IPS-18c (cell line): ENCODE measurements around the gene LAMA5.
"Not testable (repeated sequence)": the region's sequence is repeated elsewhere in the genome, so short reads cannot be mapped to it uniquely, and the experiment has no call there.

Experiments used
- H3K4me3 ChIP-seq: 2 replicates; pipeline ENCODE4 v1.7.0; 2013; ENCODE audit warnings: low read depth, mild to moderate bottlenecking, low read length, moderate library complexity; ENCODE audit not compliant: insufficient read depth
- H3K9me3 ChIP-seq: one replicate; pipeline ENCODE4 v1.6.1; 2013; ENCODE audit warnings: mild to moderate bottlenecking, low read length, moderate library complexity; ENCODE audit not compliant: control insufficient read depth, insufficient read depth

LAMA5 gene

DNA sequence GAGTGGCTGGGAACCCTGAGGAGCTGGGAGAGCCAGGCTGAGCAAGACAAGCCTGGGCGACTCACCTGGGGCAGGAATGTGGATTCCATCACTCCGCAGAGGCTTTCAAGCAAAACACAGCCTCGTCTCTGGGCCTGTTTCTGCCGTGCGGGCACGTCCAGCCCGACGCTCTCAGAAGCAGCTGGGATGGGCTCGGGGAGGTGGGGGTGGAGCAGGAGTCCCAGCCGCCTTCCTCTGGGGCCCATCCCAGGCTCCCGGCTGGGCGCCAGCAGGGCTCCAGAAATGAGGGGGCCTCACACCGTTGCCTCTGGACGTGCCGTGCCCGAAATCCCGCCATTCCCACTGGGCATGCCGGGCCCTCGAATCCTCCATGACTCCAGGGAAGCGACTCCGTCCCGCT lies 11.1 kb upstream of the LAMA5 start:
- no peaks in the 10 kb centered on the region for H3K9me3 ChIP-seq
- H3K4me3 ChIP-seq: no peak overlapping the region

DNA sequence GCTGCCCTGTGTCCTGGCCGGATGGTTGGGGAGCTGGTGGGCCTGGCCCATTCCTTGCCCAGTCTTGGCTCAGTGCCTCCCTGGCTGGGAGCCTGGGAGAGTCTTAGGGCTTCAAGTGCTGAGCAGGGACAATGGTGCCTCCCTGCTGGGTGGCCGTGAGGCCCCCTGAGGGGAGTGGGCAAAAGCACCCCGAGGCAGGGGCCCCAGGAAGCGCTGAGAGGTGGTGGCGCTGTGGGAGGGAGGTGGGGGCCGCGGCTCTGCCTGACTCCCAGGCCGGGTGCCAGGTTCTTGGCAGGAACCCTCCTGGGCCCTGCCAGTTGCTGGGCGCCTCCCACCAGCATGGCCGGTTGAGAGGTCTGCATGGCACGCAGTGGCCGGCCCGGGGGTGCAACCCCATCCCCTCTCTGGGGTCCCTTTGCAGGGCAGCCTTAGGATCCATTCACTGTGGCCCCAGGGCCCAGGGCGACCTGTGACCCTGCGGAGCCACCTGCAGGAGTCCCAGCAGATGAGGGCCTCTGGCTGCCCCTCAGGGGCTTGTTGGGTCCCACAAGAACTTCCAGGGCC lies 10.6 kb upstream of the LAMA5 start:
- no peaks in the 10 kb centered on the region for H3K9me3 ChIP-seq
- H3K4me3 ChIP-seq: no peak overlapping the region

DNA sequence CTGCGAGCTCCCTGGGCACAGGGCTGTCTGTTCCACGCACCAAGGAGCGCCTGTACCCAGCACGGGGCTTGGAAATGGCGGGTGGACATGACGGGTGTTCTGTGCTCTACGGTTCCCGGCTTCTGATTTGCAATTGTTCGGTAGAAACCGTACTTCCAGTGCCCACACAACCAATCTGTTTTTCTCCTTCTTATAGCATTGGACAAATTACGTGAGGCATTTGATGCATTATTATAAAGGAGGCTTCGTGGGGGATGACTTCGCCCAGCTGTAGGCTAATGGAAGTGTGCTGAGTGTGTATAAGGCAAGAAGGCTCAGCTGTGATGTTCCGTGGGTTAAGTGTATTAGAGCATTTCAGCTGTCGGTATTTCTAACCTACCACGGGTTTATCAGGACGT lies 10.0 kb upstream of the LAMA5 start:
- H3K4me3 ChIP-seq: no peak overlapping the region
- H3K9me3 ChIP-seq: no peaks in the 10 kb centered on the region

DNA sequence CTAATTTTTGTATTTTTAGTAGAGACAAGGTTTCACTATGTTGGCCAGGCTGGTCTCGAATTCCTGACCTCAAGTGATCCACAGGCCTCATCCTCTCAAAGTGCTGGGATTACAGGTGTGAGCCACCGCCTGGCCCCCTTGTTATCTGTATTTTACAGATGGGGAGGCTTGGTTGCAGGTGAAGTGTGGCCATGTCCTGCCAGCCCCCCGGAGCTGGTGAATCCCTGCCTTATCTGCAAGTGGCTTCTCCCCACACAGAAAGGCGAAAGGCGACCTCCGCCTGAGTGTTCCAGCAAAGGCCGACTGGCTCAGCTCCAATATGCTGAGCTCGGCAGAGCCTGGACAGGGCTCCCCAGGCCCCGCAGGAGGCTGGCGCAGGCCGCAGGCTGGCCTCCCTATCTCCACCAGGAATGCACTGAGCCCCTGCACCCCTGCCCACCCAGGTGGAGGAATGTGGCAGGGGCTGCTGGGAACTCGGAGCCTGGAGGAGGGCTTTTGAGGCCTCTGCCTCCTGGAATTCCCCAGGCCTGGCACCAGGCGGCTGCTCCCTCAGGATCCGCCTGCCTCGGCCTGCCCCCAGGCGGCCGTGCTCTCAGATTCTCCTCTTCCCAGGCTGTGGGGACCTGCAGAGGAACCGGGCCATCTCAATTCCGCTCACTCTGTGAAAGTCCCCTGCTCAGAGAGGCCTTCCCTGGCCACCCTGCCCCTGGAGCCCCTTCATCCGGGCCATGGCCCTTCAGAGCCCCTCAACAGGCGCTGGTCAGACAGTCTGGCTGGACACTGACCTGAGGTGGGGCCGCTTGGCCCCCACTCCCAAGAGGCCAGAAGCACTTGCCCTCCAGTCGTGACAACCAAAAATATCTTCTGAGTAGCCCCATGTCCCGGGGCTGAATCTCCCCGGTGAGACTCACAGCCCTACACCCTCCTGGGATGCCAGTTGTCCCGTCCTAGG lies 9.3 kb upstream of the LAMA5 start:
- Histone ChIP-seq H3K4me3 (no peak overlapping the region), H3K9me3 (no peaks in the 10 kb centered on the region)

DNA sequence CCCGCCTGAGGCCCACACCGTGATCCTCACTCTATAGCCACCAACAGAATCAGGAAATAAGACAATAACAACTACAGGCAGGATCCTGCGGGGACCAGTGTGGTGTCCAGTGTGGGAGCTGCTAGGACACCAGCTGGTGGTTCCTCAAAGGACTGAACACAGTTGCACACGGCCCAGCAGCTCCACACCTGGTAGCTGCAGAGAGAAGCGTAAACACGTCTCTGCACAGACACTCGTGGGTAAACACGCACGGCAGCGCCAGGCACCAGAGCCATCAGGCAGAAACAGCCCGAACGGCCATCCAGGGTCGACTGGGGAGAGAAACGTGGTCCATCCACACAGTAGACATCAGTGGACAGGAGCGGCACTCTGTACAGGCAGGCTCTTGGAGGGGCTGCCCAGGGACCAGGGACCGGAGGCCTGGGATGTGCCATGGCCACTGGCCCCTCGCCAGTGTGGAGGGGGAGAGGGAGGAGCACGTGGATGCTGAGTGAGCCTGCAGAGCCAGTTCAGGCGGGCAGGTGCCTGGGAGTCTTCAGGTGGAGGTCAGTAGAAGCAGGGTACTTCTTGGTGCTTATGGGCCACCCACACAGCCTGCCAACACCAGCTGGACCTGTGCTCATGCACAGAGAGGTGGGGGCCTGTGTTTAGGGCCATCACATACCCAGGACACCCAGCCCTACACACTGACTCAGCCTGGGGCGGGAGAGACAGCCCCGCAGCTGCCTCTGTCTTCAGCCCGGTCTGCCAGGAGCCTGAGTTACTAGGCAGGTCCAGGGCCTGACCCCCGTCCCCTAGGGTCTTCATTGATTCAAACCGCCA lies 7.4 kb upstream of the LAMA5 start:
- no peak overlapping the region for H3K4me3 ChIP-seq
- H3K9me3 ChIP-seq: no peaks in the 10 kb centered on the region

DNA sequence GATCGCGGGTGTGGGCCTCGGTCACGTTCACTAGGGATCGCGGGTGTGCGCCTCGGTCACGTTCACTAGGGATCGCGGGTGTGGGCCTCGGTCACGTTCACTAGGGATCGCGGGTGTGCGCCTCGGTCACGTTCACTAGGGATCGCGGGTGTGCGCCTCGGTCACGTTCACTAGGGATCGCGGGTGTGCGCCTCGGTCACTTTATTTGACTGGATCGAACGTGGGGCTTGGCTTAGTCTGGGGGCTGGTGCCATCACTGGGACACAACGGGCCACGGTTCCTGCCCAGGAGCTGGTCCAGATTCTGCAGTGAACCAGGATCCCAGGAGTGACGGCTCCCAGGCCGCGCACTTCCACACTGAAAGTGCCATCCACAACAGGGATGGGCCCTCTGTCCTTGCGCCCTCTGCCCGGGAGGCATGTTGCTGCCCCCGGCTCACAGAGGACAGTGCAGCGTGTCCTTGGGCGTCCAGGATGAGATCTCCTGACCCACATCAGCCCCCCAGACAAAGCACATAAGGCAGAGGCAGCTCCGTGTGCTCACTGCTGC lies 6.6 kb upstream of the LAMA5 start:
- not testable (repeated sequence) for H3K4me3 ChIP-seq, H3K9me3 ChIP-seq

DNA sequence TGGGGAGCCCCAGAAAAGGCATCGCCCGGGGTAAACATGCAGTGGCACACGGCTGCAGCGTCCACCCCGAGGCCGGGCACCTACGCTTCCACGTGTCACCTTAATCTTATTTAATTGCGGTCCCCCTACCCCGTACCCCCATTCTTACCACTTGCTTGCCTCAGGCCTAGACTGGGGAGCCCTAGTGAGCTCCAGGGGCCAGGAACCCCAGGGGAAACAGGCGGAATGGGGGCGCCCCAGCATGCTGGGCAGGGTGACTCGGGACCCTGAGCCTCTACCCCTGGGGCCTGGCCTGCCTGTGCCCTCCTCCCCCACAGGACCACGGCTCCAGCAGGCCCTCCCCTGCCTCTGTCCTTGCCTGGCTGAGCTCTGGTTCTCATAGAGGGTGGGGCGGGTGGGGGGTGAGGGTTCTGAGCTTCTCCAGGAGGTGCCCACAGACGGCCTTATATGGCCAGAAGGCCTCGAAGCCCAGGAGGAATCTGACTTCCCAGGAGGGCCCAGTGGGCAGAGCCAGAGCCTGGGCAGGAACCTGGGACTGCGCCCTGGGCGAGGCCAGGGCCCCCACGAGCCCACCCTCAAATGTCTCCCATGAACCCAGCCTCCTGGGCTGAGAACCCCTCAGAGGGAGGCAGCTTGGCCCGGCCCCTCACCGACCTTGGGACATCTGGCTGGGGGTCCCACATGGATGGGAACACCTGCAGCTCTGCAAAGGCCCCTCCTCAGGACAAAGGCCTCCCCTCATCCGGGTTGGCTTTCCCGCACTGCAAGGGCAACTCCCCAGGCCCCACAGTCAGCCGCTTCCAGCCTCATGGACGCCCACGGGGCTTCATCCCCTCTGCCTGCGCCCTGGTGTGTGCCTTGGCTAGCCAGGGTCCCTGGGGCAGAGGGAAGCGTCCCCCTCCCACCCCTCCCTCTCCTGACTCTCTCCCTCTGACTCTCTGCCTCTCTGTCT lies 5.2 kb upstream of the LAMA5 start:
- Histone ChIP-seq H3K4me3 (no peak overlapping the region), H3K9me3 (no peaks in the 10 kb centered on the region)

DNA sequence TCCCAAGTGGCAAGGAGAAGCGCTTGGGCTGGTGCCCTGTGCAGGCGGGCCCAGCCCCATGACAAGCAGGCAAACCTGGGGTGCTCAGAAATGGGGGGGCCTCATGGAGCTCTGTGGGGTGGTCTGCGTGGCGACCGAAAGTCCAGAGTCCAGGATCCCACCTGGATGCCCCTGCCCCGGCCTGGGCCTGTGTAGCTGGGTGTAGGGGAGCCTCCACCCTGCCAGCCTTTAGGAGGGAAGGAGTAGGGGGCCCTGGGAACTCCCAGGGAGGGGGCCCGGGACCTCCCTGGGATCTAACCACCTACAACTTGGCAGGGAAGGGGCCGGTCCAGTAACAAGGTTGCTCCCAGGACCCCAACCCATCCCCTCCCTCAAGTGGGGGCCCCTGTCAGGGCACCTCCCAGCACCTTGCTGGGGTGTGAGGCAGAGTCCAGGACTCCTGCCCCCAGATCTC lies 4.5 kb upstream of the LAMA5 start:
- Histone ChIP-seq H3K4me3 (no peak overlapping the region), H3K9me3 (no peaks in the 10 kb centered on the region)

DNA sequence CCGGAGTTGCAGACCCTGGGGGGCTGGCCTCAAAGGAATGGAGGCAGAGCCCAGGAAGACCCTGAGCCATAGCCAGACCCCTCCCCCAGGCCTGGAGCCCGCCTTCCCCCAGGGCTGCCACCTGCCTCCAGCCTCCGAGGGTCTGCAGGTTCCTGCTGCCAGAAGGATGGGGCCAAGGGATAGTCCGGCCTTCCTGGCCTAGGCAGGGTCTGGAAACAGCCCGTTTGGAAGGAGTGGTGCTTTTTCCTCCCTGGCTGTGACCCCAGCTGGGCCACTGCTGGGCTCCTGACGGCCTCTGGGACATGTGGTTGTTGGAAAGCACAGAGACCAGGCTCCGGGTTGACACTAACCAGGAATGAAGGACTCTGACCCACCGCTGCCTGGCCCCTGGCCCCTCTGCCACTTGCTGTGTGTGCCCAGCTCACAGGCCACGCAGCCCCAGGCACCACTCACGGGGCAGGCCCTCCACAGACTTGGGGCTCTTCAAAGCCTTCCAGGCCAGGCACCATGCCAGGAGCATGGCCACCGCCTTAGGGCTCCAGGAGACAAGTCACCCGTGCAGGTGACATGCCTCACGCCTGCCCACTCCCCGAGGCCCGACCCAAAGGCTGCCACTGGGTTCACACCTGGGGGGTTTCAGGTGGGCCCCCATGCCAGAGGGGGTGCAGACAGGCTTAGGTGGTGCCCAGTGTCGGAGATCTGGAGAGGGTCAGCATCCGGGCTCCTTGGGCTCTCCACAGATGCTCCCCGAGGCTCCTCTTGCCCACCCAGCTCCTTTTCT lies 3.9 kb upstream of the LAMA5 start:
- Histone ChIP-seq H3K4me3 (no peak overlapping the region), H3K9me3 (no peaks in the 10 kb centered on the region)

DNA sequence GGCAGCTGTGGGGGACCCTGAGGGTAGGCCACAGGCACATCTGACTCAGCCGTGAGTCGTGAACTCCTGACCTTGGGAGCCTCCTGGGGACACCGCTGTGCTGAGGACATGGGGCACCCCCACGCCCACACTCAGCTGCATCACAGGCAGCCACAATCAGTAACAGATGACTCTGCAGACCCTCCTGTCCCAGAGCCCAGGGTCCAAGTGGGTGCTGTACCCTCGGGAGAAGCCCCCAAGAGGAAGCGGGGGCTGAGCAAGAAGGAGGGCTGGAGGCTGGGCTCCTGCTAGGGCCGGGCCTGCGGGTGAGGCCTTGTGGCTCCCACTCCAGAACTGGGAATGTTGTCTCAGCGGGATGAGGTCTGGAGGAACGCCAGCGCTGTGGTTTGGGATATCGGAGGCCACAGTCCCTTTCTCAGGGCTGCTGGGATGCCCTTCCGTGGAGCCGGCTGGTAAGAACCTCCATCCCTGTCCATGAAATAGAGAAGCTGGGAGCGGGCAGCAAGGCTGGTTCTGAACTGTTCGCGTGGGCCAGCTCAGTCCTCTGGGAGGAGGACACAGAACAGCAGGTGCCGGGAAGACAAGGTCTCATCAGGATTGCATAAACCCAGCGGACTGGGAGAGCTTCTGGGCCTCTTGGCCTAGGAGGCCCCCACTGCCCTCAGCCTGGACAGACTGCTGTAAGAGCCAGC lies 3.1 kb upstream of the LAMA5 start:
- no peaks in the 10 kb centered on the region for H3K9me3 ChIP-seq
- peak overlapping the region; percentile 4; the same call in 1 of the 2 replicates for H3K4me3 ChIP-seq

DNA sequence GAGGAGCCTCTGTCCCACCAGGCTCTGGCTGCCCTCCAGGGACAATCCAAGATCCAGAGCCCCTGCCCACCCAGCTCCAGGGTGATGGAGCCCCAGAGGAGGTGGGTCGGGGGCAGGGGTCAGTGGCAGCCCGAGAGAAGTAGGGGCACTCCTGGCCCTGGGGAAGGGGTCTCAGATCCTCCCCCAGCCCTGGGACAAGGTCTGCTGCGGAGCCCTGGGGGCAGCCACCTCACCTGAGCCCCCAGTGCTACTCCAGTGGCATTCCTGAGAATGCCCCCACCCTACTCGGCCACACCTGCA lies 2.7 kb upstream of the LAMA5 start:
- Histone ChIP-seq H3K4me3 (peak overlapping the region; percentile 9; the same call in 1 of the 2 replicates), H3K9me3 (no peaks in the 10 kb centered on the region)

DNA sequence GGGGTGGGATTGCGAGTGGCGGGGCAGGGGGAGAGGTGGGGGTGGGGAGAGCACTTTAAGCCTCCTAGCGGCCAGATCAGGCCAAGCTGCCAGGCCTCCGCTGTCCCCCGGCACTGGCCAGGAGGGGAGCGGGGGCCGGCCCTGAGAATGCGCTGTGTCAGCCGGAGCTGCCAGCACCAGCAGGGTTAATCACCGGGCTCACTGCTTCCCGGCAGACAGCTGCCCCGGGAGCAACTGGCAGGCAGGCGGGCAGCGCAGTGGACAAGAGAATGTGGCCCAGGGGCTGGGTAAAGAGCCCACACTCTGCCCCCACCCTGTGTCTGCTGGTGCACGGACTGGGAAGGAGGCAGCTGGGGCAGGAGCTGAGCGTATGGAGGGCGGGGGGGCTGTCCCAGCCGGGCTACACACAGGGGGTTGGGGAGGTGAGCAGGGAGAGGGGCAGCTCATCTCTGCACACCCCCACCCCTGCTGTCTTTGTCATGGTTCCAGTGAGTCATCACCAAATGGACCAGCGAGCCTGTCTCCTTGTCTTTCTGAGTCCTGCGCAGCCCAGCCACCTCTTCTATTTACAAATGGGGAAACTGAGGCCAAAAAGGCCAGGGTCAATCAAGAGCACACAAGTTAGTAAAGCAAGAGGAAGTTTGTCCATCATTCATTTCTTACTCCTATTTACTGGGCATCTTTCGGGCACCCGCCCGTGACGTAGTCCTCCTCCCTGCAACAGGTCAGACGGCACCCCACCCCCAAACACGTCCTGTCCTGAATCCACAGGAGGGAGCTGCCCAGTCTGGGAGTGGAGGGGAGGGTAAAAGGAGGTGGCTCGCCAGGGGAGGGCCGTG lies 2.1 kb upstream of the LAMA5 start:
- Histone ChIP-seq H3K4me3 (peak overlapping the region; percentile 41), H3K9me3 (no peaks in the 10 kb centered on the region)

DNA sequence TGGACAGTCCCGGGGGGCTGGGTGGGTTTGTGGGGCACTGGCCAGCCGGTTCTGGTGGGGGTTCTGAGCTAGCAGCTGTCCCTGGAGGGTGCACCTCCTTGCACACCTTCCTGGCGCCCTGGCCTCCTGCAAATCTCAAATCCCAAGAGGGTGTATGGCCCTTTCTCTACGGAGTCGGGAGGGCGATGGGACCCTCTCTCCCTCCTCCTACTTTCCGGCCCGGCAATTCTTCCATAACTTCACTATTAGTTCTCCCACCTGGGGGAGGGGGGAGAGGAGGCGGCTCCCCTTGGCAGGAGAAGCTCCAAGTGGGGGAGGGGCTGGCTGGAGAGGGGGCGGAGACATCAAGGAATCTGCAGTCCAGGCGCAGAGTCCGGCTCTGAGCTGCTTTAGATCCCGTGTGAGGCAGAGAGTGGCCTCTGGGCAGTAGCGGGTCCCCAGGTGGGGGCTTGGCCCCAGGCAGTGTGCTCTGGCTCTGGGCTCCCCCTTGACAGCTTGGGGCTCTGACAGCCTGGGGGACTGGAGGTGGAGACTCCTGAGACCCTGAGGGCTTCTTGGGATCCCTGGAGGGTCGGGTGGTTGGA lies 1.4 kb upstream of the LAMA5 start:
- Histone ChIP-seq H3K4me3 (peak overlapping the region; percentile 41), H3K9me3 (no peaks in the 10 kb centered on the region)

DNA sequence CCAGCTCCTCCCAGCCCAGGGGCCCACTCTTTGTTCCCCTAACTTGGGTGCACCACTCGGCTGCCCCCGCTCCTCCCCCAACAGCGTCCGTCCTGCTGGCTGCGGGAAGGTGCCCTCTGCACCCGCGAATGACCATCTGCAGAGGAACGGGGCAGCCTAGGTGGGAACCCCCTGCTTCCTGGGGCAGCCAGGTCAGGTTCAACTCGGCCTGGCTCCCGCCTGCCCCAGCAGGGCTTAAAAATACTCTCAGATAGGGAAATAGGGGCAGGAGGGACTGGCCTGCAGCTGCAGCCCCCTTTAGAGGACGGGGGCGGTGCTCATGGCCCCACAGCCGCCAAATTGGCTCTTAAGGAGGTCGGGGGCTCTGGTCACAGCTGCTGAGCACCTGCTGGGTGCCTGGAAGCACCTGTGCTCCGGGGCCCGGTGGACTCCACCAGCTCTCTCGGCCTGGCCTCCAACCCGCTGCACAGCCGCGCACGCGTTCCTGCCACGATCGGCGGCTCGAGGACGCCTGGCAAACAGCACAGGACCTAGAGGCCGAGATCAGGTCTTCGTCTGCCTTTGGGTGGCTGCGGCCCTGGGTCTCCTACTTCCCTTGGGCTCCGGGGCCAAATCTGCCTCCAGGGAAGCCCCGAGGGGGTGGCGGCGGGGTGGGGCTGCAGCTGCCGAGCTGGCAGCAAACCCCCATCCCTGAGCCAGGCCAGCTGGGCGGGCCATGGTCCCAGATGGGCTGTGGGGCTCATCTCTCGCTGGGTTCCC lies 700 bp upstream of the LAMA5 start:
- no peaks in the 10 kb centered on the region for H3K9me3 ChIP-seq
- H3K4me3 ChIP-seq: peak overlapping the region; percentile 41
